ENCODE measurements around the gene ART4.

ART4 gene

DNA sequence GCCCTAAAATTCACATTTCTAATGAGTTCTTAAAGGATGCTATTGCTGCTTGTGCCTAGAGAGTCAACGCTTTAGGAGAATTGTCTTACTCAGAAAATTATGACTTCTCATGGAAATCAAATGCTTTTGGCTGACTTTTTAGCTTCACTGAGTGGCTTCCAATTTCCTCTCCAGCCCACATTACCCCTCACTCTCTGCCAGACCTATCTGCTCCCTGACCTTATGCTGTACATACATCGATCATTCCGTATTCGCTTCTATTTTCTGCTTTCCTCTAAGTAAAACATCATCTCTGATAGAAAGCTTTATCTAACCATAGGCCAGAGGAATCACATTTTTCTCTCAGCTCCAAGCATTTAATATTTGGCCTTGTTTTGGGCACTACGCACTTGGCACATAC lies 16.8 kb downstream of the ART4 start:
- Histone ChIP-seq H3K4me3 (no peak overlapping the region), H3K27ac (no peak overlapping the region)

- H3K27ac ChIP-seq: no peak overlapping the region
- no peak overlapping the region for H3K4me3 ChIP-seq
Measured at GRCh38 chr12:14825256-14825655, 18.1 kb downstream of the ART4 start.

- H3K4me3 ChIP-seq: no peak overlapping the region
- no peak overlapping the region for H3K27ac ChIP-seq
Measured at GRCh38 chr12:14824012-14824634, 19.2 kb downstream of the ART4 start.

DNA sequence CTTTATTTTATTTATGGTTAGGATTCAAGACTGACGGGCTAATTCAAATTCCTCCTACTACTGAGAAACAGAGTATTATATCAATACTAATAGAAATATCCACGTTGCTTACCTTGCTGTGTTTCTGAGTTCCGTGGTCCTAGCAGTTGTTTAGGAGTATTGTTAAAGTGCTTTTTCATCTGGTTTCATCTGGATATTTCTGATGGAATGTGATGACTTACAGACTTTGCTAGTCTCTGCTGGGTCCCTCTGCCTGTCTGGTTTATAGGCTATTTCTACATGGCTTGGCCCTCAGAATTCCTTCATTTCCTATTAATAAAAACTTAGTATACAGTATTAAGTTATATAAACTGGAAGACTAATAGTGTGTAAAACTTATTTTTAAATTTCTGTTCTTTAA lies 29.3 kb downstream of the ART4 start, which contains the start of gene SMCO3:
Gene SMCO3, minus strand, starts transcription at position 169 of the 400 bp plus-strand sequence. CDS start 7,502 bp downstream, outside the sequence.
- no peak within 1 kb of the TSS for H3K4me3 ChIP-seq
- no peak within 1 kb of the TSS for H3K27ac ChIP-seq

DNA sequence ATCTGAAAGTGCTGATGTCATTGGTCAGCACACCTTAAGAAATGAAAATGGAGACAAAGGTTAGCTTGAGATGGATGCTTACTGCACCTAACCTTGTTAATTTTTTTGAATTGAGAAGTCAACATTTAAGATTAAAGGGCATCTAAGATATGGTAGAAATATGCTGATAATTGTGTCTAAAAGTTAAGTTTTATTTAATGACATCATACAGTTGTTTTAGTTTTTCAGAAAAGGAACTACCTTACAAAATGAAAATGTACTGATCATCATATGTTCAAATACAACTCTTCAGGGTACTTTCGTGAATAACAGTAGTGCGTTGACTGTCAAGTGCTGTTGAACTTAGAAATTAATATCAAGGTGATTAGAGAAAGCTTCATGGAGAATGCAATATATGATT lies 31.8 kb downstream of the ART4 start:
- Histone ChIP-seq H3K4me3 (no peak overlapping the region), H3K27ac (no peak overlapping the region)

DNA sequence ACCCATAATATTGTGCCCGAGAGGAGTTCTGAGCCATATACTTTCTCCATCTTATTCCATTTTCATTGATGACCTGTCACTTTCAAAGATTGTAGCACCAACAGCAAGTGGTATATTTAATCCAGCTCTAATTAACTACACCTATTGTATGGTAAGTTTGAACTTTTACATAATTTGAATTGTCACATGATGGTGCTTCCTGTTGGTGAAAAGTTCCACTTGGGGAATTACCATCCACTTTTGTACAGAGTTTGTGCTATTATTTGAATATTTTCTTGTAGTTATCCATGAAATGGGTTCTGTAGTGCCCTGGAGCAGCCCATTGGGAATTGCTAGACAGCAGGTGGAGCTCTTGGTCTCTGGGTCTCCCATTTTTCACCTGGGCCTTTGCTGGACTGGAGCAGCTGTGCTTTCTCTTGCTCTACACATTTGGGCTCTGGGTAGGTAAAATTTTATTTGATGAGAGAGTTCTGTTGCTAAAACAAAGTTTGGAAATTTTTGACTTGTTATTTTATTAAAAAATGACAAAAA lies 32.3 kb downstream of the ART4 start:
- H3K4me3 ChIP-seq: no peak overlapping the region
- H3K27ac ChIP-seq: no peak overlapping the region

DNA sequence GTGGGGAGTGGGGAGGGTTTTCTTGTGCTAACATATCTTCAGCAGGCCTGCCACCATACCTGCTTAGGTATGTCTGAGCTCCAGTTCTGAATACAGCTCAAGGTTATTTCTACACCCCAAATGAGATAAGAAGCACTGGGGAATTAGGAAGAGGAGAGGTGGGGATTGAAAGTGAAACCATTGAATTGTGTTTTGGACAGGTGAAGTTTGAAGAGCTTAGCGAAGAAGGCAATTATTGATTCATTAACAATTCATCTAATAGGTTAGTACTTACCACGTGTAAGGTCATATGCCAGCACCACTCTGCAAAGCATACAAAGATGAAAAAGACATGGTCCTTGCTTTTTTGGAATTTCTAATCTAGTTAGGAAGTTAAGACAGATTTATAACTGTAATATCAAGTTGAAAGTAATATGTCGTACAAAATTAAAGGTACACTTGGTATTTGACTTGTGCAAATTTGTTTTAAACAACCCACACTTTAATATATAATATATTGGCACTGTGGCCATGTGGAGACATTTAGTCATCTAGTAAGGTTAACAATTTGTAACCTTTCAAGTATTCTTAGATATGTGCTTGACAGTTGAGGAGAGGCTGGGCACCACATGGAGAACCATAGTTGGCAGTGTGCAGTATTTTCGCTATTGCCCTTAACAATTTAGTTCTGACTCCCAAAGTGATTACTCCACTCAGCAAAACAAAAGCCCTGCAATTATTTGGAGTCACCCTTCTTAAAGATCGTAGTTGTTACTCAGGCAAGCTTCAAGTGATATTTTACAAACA lies 33.0 kb downstream of the ART4 start:
- H3K27ac ChIP-seq: no peak overlapping the region
- H3K4me3 ChIP-seq: no peak overlapping the region

- peak overlapping the region; percentile 65 to 97 (median 93) for H3K4me3 ChIP-seq
- peak overlapping the region in 19 of 21 experiments; percentile 44 to 96 (median 88) for H3K27ac ChIP-seq
Measured at GRCh38 chr12:14803830-14804160, 39.5 kb downstream of the ART4 start.

- peak within 1 kb of the TSS; percentile 65 to 97 (median 93) for H3K4me3 ChIP-seq
- peak within 1 kb of the TSS; percentile 43 to 98 (median 91) for H3K27ac ChIP-seq
Measured at GRCh38 chr12:14803011-14803829, 40.1 kb downstream of the ART4 start, which contains the start of the genes C12orf60 and WBP11. TSS of gene C12orf60 (plus strand) at chr12:14803670. CDS start at chr12:14822936, 19,266 bp downstream. TSS of gene WBP11 (minus strand) at chr12:14803478. CDS start at chr12:14801383, 2,095 bp downstream.

DNA sequence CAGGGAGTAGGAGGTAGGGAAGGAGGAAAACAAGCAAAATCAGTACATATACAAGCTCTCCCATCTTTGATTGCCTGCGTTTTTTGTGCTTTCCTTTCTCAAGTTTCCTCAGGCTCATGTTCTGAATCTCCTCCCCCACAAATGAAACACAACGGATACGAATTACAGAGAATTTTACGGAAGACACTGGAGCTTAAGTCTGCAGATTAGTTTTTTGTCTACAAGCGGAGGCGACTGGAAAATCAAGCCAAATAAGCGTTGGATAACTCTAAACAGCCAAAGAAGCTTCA lies 40.7 kb downstream of the ART4 start:
- peak overlapping the region in 20 of 21 experiments; percentile 52 to 98 (median 92) for H3K27ac ChIP-seq
- peak overlapping the region; percentile 65 to 97 (median 93) for H3K4me3 ChIP-seq

GRCh38 chr12:14802247-14802646 lies 41.1 kb downstream of the ART4 start:
- Histone ChIP-seq H3K4me3 (peak overlapping the region; percentile 65 to 97 (median 93)), H3K27ac (peak overlapping the region in 14 of 21 experiments; percentile 77 to 98 (median 92))

DNA sequence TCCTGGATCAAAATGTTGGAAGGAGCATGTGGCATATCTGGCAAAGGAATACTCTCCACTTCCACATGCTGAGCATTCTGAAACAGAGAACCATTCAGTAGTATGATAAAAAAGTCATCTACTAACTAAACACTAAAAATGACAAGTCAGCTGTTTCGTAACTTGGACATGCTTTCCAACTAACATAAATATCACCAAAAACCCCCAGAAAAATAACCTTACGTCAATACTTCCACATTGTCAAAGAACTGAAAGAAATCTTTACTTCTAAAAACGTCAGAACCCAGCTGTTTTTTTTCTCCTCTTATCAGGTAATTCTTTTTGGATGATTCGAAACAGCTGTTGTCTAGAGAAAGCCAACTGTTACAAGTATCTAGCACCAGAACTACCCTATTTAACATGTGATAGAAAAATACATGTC lies 48.3 kb downstream of the ART4 start:
- Histone ChIP-seq H3K4me3 (no peak overlapping the region), H3K27ac (no peak overlapping the region)

GRCh38 chr12:14785568-14785967 lies 57.8 kb downstream of the ART4 start:
- no peak overlapping the region for H3K4me3 ChIP-seq
- no peak overlapping the region for H3K27ac ChIP-seq

- Histone ChIP-seq H3K4me3 (no peak overlapping the region), H3K27ac (peak overlapping the region in 1 of 21 experiments; percentile 10)
Measured at GRCh38 chr12:14784471-14784870, 58.9 kb downstream of the ART4 start.

DNA sequence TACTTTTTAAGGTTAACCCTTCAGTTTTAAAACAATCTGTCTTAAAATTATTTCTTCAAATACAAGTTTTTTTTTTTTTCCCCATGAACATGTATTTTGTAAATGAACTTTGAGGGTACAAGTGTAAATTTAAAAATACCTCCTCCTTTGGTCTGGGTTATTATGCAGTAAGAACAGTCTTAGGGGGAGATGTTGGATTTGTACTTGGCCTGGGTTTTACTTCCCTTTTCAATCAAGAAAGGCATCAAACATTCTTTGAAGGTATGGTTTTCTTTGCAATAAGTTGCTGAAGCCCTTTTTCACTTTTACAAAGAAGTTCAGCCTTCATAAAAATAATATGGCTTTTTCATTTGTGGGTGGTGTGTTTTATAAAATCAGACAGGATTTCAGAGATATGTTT lies 60.6 kb downstream of the ART4 start:
- H3K4me3 ChIP-seq: no peak overlapping the region
- H3K27ac ChIP-seq: no peak overlapping the region

DNA sequence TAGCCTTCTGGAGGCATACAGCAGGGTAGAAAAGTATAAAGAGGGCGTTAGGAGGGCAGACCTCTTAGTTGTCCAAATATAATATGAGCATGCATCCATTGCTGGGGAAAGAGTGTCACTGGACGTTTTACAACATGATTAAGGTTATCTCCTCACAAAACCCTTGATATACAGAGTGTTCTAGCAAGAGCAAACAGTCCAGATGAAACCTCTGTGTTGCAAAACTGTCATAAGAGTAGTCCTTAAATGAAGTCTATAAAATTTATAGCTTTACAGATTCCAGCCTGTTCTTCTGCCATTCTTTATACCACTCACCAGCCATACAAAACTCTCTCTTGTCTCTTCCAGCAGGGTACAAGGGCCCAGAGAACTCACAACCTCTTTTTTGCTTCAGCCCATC lies 61.8 kb downstream of the ART4 start:
- Histone ChIP-seq H3K4me3 (no peak overlapping the region), H3K27ac (no peak overlapping the region)

DNA sequence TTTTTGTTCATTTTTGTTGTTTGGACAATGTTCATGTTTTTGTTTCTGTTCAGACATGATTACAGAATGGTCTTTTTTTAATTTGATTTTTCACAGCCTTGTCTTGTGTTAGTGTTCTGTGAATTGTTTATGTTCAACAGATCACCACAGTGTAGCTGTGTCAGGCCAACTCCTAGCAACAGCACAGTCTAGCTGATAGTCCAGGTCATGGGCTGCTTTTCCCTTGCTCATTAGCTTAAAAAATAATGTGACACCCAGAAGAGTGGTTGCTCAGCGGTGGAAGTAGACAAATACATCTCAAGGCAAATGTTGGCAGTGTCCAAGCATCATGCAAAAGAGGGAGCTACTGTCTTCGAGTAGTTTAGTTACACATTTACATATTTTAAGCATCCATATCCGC lies 62.5 kb downstream of the ART4 start:
- Histone ChIP-seq H3K27ac (no peak overlapping the region), H3K4me3 (no peak overlapping the region)

DNA sequence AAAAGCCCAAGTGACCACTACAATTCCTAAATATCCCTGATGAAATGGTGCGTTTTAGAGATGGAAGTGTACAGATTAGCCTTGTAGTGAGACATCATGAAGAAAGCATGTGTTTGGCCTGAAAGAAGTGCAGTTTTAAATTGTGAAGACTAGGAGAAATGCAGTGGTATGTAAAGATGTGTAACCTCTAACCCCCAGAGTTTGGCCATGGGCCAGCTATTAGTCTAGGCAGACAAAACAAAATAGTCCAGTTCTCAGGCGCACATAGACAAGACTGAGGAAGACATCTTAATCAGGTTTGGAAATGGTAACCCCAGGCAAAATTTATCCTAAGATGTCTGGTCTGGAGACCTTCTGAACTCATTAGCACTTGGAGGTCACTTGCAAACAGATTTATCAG lies 63.5 kb downstream of the ART4 start:
- Histone ChIP-seq H3K27ac (no peak overlapping the region), H3K4me3 (no peak overlapping the region)

DNA sequence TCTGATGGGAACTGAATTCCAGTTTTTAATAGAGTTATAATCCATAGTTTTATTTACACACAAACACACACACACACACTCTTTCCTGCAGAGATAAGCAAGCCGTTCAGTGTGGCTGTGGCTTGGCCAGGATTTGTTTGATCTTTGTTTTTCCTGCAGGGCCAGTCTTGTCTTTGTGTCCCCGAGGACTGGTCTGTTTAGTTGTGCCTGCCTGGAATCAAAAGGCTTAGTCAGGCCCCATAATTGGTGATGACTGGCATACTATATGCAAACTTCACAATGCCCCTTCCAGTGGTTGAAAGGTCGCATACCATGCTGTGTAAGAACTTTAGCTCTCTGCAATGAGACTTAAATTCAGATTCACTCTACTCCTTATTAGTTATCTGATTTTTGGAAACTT lies 66.1 kb downstream of the ART4 start:
- H3K27ac ChIP-seq: no peak overlapping the region

More for the DNA sequence above, 66.1 kb downstream of the ART4 start:
- no peak overlapping the region for H3K4me3 ChIP-seq

All from skin epidermis (tissue), 12 donors.